Hepatocyte (in vitro differentiated cells): Measurements from ENCODE around the gene MRPL36.

ENCODE experiments used
- EZH2 ChIP-seq: fragments of 200-600 bp; sonication (generic); IDR thresholded peaks from 2 replicates; pipeline ENCODE4 v1.6.1; 2016; ENCODE audit warnings: antibody characterized with exemption, mild to moderate bottlenecking, borderline replicate concordance
- EZH2phosphoT487 ChIP-seq: fragments of 200-600 bp; sonication (generic); IDR thresholded peaks from one replicate; pipeline ENCODE4 v1.6.1; 2018; ENCODE audit warnings: antibody characterized with exemption, mild to moderate bottlenecking, low read depth, moderate library complexity; ENCODE audit not compliant: unreplicated experiment, severe bottlenecking
- TF ChIP-seq, protein P1 (sequence below): fragments of 200-600 bp; sonication (generic); IDR thresholded peaks from 2 replicates; pipeline ENCODE4 v1.5.1; 2016; ENCODE audit warnings: antibody characterized with exemption, mild to moderate bottlenecking; ENCODE audit not compliant: poor library complexity

DNA sequence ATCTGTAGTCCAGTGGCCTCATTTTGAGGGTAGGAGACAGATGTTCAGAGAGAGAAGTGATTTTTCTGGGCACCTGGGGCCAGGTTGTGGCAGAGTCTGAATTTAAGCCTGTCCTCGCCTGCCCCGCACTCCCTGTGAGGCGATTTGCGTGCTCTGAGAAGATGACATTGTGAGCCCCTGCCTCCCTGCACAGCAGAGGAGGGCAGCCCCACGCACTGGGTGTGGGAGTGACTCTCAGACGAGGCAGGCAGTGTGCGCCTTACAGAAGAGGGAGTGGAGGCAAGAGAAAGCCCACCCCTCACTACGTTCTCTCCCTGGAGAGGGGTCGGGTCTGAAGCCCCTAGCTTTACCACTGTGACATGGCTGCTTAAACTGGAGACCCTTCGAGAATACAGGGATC, 47.4 kb upstream of the MRPL36 start:
- TF ChIP-seq, protein P1, sequence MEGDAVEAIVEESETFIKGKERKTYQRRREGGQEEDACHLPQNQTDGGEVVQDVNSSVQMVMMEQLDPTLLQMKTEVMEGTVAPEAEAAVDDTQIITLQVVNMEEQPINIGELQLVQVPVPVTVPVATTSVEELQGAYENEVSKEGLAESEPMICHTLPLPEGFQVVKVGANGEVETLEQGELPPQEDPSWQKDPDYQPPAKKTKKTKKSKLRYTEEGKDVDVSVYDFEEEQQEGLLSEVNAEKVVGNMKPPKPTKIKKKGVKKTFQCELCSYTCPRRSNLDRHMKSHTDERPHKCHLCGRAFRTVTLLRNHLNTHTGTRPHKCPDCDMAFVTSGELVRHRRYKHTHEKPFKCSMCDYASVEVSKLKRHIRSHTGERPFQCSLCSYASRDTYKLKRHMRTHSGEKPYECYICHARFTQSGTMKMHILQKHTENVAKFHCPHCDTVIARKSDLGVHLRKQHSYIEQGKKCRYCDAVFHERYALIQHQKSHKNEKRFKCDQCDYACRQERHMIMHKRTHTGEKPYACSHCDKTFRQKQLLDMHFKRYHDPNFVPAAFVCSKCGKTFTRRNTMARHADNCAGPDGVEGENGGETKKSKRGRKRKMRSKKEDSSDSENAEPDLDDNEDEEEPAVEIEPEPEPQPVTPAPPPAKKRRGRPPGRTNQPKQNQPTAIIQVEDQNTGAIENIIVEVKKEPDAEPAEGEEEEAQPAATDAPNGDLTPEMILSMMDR: no peak
- TF ChIP-seq EZH2 (no peak), EZH2phosphoT487 (no peak)
